SK-N-SH (cell line): ENCODE data around the gene EGLN3. TPM values are rescaled to one million over a fixed set of nuclear protein-coding genes. Genes with fewer than 3 reads are reported as not detected.

Experiments used
- CTCF ChIA-PET: fragments of 300-600, 350-600 bp; formaldehyde crosslinking; extraction: SDS; loops from one replicate; lab custom pipeline; 2021; lab: Yijun Ruan, JAX
- POLR2A ChIA-PET: fragments of 350-600 bp; sonication (Branson Sonifier 250); formaldehyde crosslinking; extraction: SDS; loops from one replicate; lab custom pipeline; 2020; ENCODE audit warnings: antibody characterized with exemption, inconsistent platforms; lab: Yijun Ruan, JAX
- DNase-seq: peaks from one replicate; pipeline ENCODE4 v3.0.0; 2012
- H2AFZ ChIP-seq: fragments of 200-600 bp; sonication (generic); 2 replicates; pipeline ENCODE4 v1.8.1; 2016; ENCODE audit warnings: antibody characterized with exemption, mild to moderate bottlenecking, low read depth
- H3F3A ChIP-seq: fragments of 200-600 bp; sonication (generic); replicated peaks from 2 replicates; pipeline ENCODE3; 2016; ENCODE audit warnings: antibody characterized with exemption, mild to moderate bottlenecking; ENCODE audit not compliant: insufficient read depth
- H3K27ac ChIP-seq, 2 experiments: fragments of 200-500 bp in 1 of 2; fragments of 200-600 bp in 1 of 2; sonication (Bioruptor generic) in 1 of 2; sonication (generic), shearing (Covaris generic) in 1 of 2; 2 replicates each; pipeline versions ENCODE4 v1.5.1 to v1.6.1; 2014 to 2016; ENCODE audit warnings: low read depth in 2 of 2, inconsistent platforms in 1 of 2, low read length in 1 of 2, mild to moderate bottlenecking in 1 of 2, mixed read lengths in 1 of 2
- H3K27me3 ChIP-seq: fragments of 200-600 bp; sonication (generic), shearing (Covaris generic); 2 replicates; pipeline ENCODE4 v1.6.1; 2016; ENCODE audit warnings: mixed run types; ENCODE audit not compliant: insufficient read depth
- H3K36me3 ChIP-seq, 2 experiments: fragments of 200-500 bp in 1 of 2; fragments of 200-600 bp in 1 of 2; sonication (Bioruptor generic) in 1 of 2; sonication (generic) in 1 of 2; replicated peaks in 1 of 2; 2 replicates each; pipeline versions ENCODE3 to v1.5.1; 2014 to 2016; ENCODE audit warnings: low read length in 1 of 2, mild to moderate bottlenecking in 1 of 2; ENCODE audit not compliant: insufficient read depth in 2 of 2, control insufficient read depth in 1 of 2
- H3K4me1 ChIP-seq, 2 experiments: fragments of 200-500 bp in 1 of 2; fragments of 200-600 bp in 1 of 2; sonication (Bioruptor generic) in 1 of 2; sonication (generic), shearing (Covaris generic) in 1 of 2; 2 replicates each; pipeline versions ENCODE4 v1.5.1 to v1.6.1; 2014 to 2016; ENCODE audit warnings: low read depth in 1 of 2, low read length in 1 of 2, mixed run types in 1 of 2; ENCODE audit not compliant: insufficient read depth in 2 of 2, control insufficient read depth in 1 of 2
- H3K4me2 ChIP-seq: fragments of 200-600 bp; sonication (generic), shearing (Covaris generic); 2 replicates; pipeline ENCODE4 v1.6.1; 2017; ENCODE audit warnings: mixed run types
- H3K4me3 ChIP-seq, 2 experiments: fragments of 200-500 bp in 1 of 2; fragments of 200-600 bp in 1 of 2; sonication (Bioruptor generic) in 1 of 2; sonication (generic), shearing (Covaris generic) in 1 of 2; 2 replicates each; pipeline versions ENCODE4 v1.5.1 to v1.8.1; 2014 to 2016; ENCODE audit warnings: low read depth in 2 of 2, inconsistent platforms in 1 of 2, low read length in 1 of 2, mild to moderate bottlenecking in 1 of 2, mixed read lengths in 1 of 2, moderate library complexity in 1 of 2
- H3K79me2 ChIP-seq: fragments of 200-600 bp; sonication (generic); 2 replicates; pipeline ENCODE4 v1.8.1; 2017; ENCODE audit warnings: mild to moderate bottlenecking; ENCODE audit not compliant: insufficient read depth
- H3K9ac ChIP-seq: fragments of 200-600 bp; sonication (generic); 2 replicates; pipeline ENCODE4 v1.6.1; 2017; ENCODE audit warnings: mixed run types
- H3K9me2 ChIP-seq: fragments of 200-600 bp; sonication (generic); 2 replicates; pipeline ENCODE4 v1.6.1; 2017; ENCODE audit warnings: mixed run types
- H3K9me3 ChIP-seq: fragments of 200-600 bp; sonication (generic); 2 replicates; pipeline ENCODE4 v1.6.1; 2017; ENCODE audit warnings: mixed run types, mild to moderate bottlenecking, moderate library complexity
- H4K20me1 ChIP-seq: fragments of 200-600 bp; sonication (generic); 2 replicates; pipeline ENCODE4 v1.6.1; 2017; ENCODE audit warnings: mild to moderate bottlenecking, mixed run types; ENCODE audit not compliant: insufficient read depth
- CHD2 ChIP-seq: fragments of 150-350 bp; IDR thresholded peaks from 2 replicates; pipeline ENCODE4 v1.6.1; 2018; ENCODE audit warnings: low read length; ENCODE audit not compliant: partially characterized antibody
- ELF1 ChIP-seq: IDR thresholded peaks from 2 replicates; pipeline ENCODE4 v1.4.0; 2012
- EP300 ChIP-seq, 2 experiments: IDR thresholded peaks; 2 replicates each; pipeline versions ENCODE4 v1.4.0 to v1.6.1; 2012; ENCODE audit warnings: borderline replicate concordance in 1 of 2, low read depth in 1 of 2, low read length in 1 of 2
- EZH2phosphoT487 ChIP-seq: fragments of 200-600 bp; sonication (generic); IDR thresholded peaks from 2 replicates; pipeline ENCODE4 v1.6.1; 2017; ENCODE audit warnings: low read depth, mixed run types, mild to moderate bottlenecking, antibody characterized with exemption, moderate library complexity, borderline replicate concordance
- FOSL2 ChIP-seq: IDR thresholded peaks from 2 replicates; pipeline ENCODE4 v1.4.0; 2012; ENCODE audit warnings: low read depth, mild to moderate bottlenecking, moderate library complexity, borderline replicate concordance
- FOXJ3 ChIP-seq: sonication (generic); formaldehyde crosslinking; IDR thresholded peaks from 2 replicates; pipeline ENCODE4 v1.5.1; 2020; ENCODE audit warnings: mild to moderate bottlenecking, missing genetic modification reagents
- JUND ChIP-seq: IDR thresholded peaks from 2 replicates; pipeline ENCODE4 v1.4.0; 2012
- MXI1 ChIP-seq: IDR thresholded peaks from 2 replicates; pipeline ENCODE4 v1.6.1; 2012; ENCODE audit warnings: mild to moderate bottlenecking, low read depth, low read length, improper control_type of control experiment
- NFIC ChIP-seq: IDR thresholded peaks from 2 replicates; pipeline ENCODE4 v1.4.0; 2012; ENCODE audit warnings: borderline replicate concordance
- NRF1 ChIP-seq: IDR thresholded peaks from 2 replicates; pipeline ENCODE4 v1.6.1; 2012; ENCODE audit warnings: low read depth, mild to moderate bottlenecking, low read length
- PBX3 ChIP-seq: IDR thresholded peaks from 2 replicates; pipeline ENCODE4; 2012
- POLR2AphosphoS5 ChIP-seq: IDR thresholded peaks from 2 replicates; pipeline ENCODE4 v1.6.1; 2012; ENCODE audit warnings: low read depth, low read length
- RAD21 ChIP-seq: IDR thresholded peaks from 2 replicates; pipeline ENCODE4 v1.6.1; 2012; ENCODE audit warnings: mild to moderate bottlenecking, low read length
- RCOR1 ChIP-seq: fragments of 150-350 bp; IDR thresholded peaks from 2 replicates; pipeline ENCODE4 v1.6.1; 2017; ENCODE audit warnings: antibody characterized with exemption, low read length
- RXRA ChIP-seq: IDR thresholded peaks from 2 replicates; pipeline ENCODE4 v1.4.0; 2012; ENCODE audit warnings: low read depth, mild to moderate bottlenecking, borderline replicate concordance
- SIN3A ChIP-seq: IDR thresholded peaks from 2 replicates; pipeline ENCODE4 v1.6.1; 2012; ENCODE audit warnings: low read depth, mild to moderate bottlenecking, low read length, moderate library complexity, borderline replicate concordance
- TAF1 ChIP-seq: IDR thresholded peaks from 2 replicates; pipeline ENCODE4 v1.6.1; 2012; ENCODE audit warnings: low read depth, mild to moderate bottlenecking, low read length, moderate library complexity, borderline replicate concordance
- ZBTB33 ChIP-seq: IDR thresholded peaks from 2 replicates; pipeline ENCODE4 v1.4.0; 2012; ENCODE audit warnings: low read depth, borderline replicate concordance
- WGBS: methylation state at CpG from one replicate; pipeline ENCODE4 v1.1.6; 2017; ENCODE audit warnings: low lambda C conversion rate; 5-methylcytosine and 5-hydroxymethylcytosine counted together
- polyA plus RNA-seq, 3 experiments: library from polyadenylated mRNA; depleted of rRNA; stranded (reverse); fragments of >200 nt; gene quantifications; 2 replicates each; pipeline ENCODE4 v1.2.3, GENCODE V29; 2012

EGLN3 gene
- polyA plus RNA-seq, 1 of the 3 experiments (the other 2 are of a cell fraction), result 0.31 TPM

- ChIA-PET POLR2A (no interaction called here), CTCF (no interaction called here)
- Histone ChIP-seq H2AFZ (peak overlapping the region; percentile 26; the same call in 1 of the 2 replicates), H3K27me3 (no peaks in the 10 kb centered on the region), H3K79me2 (no peaks in the 10 kb centered on the region), H3K9me3 (no peaks in the 10 kb centered on the region), H3K9ac (no peak overlapping the region), H3K27ac (no peak overlapping the region), H3K9me2 (no peaks in the 10 kb centered on the region), H3K4me2 (no peak overlapping the region), H3K4me3 (no peak overlapping the region), H4K20me1 (no peaks in the 10 kb centered on the region), H3F3A (no peaks in the 10 kb centered on the region), H3K4me1 (no peaks in the 10 kb centered on the region; a peak in 1 of 4 replicates), H3K36me3 (no peaks in the 10 kb centered on the region)
- no peak for TF ChIP-seq JUND
- peak; percentile 22; the same call in 1 of the 2 replicates for TF ChIP-seq FOSL2
- no peak for TF ChIP-seq NFIC
- no peak for TF ChIP-seq RCOR1
- TF ChIP-seq NRF1, result no peak
- peak; percentile 39 for TF ChIP-seq PBX3
- no peak for DNase-seq
- WGBS, result 62% methylated on average over 5 of the region's 5 CpGs
Observed at GRCh38 chr14:33986804-33987203, 35.9 kb upstream of the EGLN3 start.

- no peaks in the 10 kb centered on the region for H3K79me2 ChIP-seq
- ChIA-PET CTCF (interaction anchor here (0.7 to 1.1 kb wide), 2 partner anchors 113 to 1104 kb away, joined by 3 read pairs; no protein-coding TSS in a partner anchor), POLR2A (no interaction called here)
- no peaks in the 10 kb centered on the region for H3K9me3 ChIP-seq
- no peaks in the 10 kb centered on the region; a peak in 1 of 4 replicates for H3K4me1 ChIP-seq
- no peaks in the 10 kb centered on the region for H4K20me1 ChIP-seq
- no peak overlapping the region for H3K4me2 ChIP-seq
- H3K27me3 ChIP-seq, result no peaks in the 10 kb centered on the region
- H3K9me2 ChIP-seq, result no peaks in the 10 kb centered on the region
- H3K9ac ChIP-seq, result no peak overlapping the region
- no peaks in the 10 kb centered on the region for H3K36me3 ChIP-seq
- no peak overlapping the region for H3K4me3 ChIP-seq
- no peak for DNase-seq
- H3F3A ChIP-seq, result no peaks in the 10 kb centered on the region
- H2AFZ ChIP-seq, result no peak overlapping the region
- WGBS, result 78% methylated on average over 2 of the region's 2 CpGs
- no peak overlapping the region for H3K27ac ChIP-seq
- TF ChIP-seq TAF1 (no peak), SIN3A (no peak), ZBTB33 (no peak), NRF1 (no peak), EP300 (IDR thresholded peaks at IDR 0.05; ENCODE audit: borderline replicate concordance in 1 of 2, low read depth in 1 of 2, low read length in 1 of 2) (no peak), EZH2phosphoT487 (no peak), ELF1 (no peak), RXRA (no peak), MXI1 (no peak), JUND (no peak), CHD2 (no peak), FOXJ3 (no peak), RAD21 (no peak), POLR2AphosphoS5 (no peak)
Observed at GRCh38 chr14:33985242-33985641, 34.4 kb upstream of the EGLN3 start.
